HepG2 (cell line): Measurements from ENCODE around the gene A3GALT2. TPM values are rescaled to one million over a fixed set of nuclear protein-coding genes. Genes with fewer than 3 reads are reported as not detected.
A peak's percentile ranks its signal among the peaks of the same experiment; 100 is the strongest.

Source experiments
- AGO1 ChIP-seq: fragments of 200-400 bp; formaldehyde crosslinking; IDR thresholded peaks from 2 replicates; pipeline ENCODE4 v1.6.1; 2017; ENCODE audit warnings: mild to moderate bottlenecking, low read depth, low read length, moderate library complexity; ENCODE audit not compliant: poor library complexity, severe bottlenecking
- ARID2 ChIP-seq: sonication (generic); formaldehyde crosslinking; IDR thresholded peaks from 2 replicates; pipeline ENCODE4 v1.8.1; 2022; ENCODE audit warnings: mild to moderate bottlenecking, missing genetic modification reagents, borderline replicate concordance
- FOXO1 ChIP-seq: sonication (generic); formaldehyde crosslinking; IDR thresholded peaks from 2 replicates; pipeline ENCODE4 v1.4.0; 2020; ENCODE audit warnings: missing genetic modification reagents
- NFE2L2 ChIP-seq: fragments of 150-350 bp; IDR thresholded peaks from 2 replicates; pipeline ENCODE4 v1.6.1; 2014; ENCODE audit warnings: low read length
- PHB2 ChIP-seq: fragments of 450-650 bp; IDR thresholded peaks from 2 replicates; pipeline ENCODE4 v1.6.1; 2018; ENCODE audit not compliant: partially characterized antibody
- RCOR2 ChIP-seq: IDR thresholded peaks from 2 replicates; pipeline ENCODE4 v1.6.1; 2016; ENCODE audit warnings: missing biosample characterization, missing genetic modification reagents
- YEATS4 ChIP-seq: sonication (generic); formaldehyde crosslinking; IDR thresholded peaks from 2 replicates; pipeline ENCODE4 v1.4.0; 2020; ENCODE audit warnings: missing genetic modification reagents, borderline replicate concordance
- ZNF792 ChIP-seq: IDR thresholded peaks from 2 replicates; pipeline ENCODE4 v1.6.1; 2016
- polyA plus RNA-seq, 8 experiments: library from polyadenylated mRNA; depleted of rRNA in 3 of 8; stranded (reverse) in 7 of 8; unstranded in 1 of 8; fragments of >200 nt; fragmentation: Illumina TruSeq in 4 of 8; extraction: Trizol in 4 of 8; gene quantifications; 2 replicates each; pipeline versions ENCODE4 v1.2.1 to v1.2.3, GENCODE V29; 2011 to 2016; ENCODE audit warnings: low read depth in 4 of 8, missing spikeins in 1 of 8, mixed read lengths in 1 of 8; ENCODE audit not compliant: insufficient read depth in 1 of 8
- total RNA-seq, 5 experiments: library from RNA; depleted of rRNA; stranded (reverse); fragments of >200 nt; fragmentation: Illumina TruSeq; extraction: Trizol; gene quantifications; 2 replicates each; pipeline ENCODE4 v1.2.3, GENCODE V29; 2016; ENCODE audit warnings: low read depth in 1 of 5
- TF ChIP-seq, protein P1 (sequence below): sonication (generic); formaldehyde crosslinking; IDR thresholded peaks from 2 replicates; pipeline ENCODE4 v1.4.0; 2020; ENCODE audit warnings: missing genetic modification reagents, borderline replicate concordance
- TF ChIP-seq, protein P2 (sequence below): sonication (generic); formaldehyde crosslinking; conservative IDR thresholded peaks from 2 replicates; pipeline ENCODE4 v1.4.0; 2020; ENCODE audit warnings: missing genetic modification reagents
- TF ChIP-seq, protein P3 (sequence below): sonication (generic); formaldehyde crosslinking; IDR thresholded peaks from 2 replicates; pipeline ENCODE4 v1.4.0; 2020; ENCODE audit warnings: missing genetic modification reagents
- TF ChIP-seq, protein P4 (sequence below): sonication (generic); formaldehyde crosslinking; IDR thresholded peaks from 2 replicates; pipeline ENCODE4 v1.5.1; 2020; ENCODE audit warnings: missing genetic modification reagents, mild to moderate bottlenecking, borderline replicate concordance
- TF ChIP-seq, protein P5 (sequence below): sonication (generic); formaldehyde crosslinking; IDR thresholded peaks from 2 replicates; pipeline ENCODE4 v1.4.0; 2020; ENCODE audit warnings: missing genetic modification reagents
- TF ChIP-seq, protein P6 (sequence below): sonication (generic); formaldehyde crosslinking; IDR thresholded peaks from 2 replicates; pipeline ENCODE4 v1.4.0; 2020; ENCODE audit warnings: missing genetic modification reagents, borderline replicate concordance
- TF ChIP-seq, protein P7 (sequence below): sonication (generic); formaldehyde crosslinking; IDR thresholded peaks from 2 replicates; pipeline ENCODE4 v1.8.1; 2022; ENCODE audit warnings: mild to moderate bottlenecking, missing genetic modification reagents

The A3GALT2 gene
- total and polyA plus RNA-seq, 2 of the 13 experiments (the other 11 are each of a cell fraction or from before 2014, with no cell fraction given): not detected

DNA sequence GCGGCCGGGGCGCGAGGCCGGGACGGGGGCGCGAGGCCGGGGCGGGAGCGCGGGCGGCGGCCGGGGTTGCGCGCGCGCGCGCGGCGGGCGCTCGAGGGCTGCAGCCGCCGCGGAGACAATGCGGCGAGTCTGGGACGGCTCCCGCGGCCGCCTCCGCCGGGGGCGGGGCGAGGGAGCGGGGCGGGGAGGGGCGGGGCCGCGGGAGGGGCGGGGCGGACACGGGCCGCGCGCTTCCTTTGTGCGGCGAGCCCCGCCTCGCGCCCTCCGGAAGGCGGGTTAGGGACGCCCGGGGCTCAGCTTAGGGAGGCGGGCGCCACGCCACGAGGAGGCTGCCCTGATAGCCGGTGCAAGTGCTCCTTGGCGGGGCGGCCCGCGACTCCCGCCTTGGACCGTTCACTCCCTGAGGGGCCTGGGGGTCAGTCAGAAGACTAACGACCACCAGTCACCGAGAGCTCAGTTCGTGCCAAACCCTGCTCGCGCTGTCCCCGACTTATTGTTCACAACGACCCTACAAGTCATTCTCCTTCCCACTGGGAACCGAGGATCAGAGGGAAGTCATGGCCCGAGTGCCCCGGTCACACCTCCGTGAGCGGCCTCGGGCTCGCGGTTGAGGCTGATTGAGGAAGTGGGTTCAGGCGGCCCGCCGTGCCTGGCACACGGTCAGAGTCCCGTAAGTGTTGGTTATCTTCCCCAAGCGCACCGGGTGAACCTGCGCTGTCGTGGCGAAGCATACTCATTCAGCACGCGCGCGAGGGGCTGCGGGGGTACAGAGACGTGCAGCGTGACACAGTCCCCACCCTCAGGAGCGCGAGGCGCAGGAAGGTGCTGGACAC lies 29.1 kb upstream of the A3GALT2 start (continued):
- TF ChIP-seq, protein P1, sequence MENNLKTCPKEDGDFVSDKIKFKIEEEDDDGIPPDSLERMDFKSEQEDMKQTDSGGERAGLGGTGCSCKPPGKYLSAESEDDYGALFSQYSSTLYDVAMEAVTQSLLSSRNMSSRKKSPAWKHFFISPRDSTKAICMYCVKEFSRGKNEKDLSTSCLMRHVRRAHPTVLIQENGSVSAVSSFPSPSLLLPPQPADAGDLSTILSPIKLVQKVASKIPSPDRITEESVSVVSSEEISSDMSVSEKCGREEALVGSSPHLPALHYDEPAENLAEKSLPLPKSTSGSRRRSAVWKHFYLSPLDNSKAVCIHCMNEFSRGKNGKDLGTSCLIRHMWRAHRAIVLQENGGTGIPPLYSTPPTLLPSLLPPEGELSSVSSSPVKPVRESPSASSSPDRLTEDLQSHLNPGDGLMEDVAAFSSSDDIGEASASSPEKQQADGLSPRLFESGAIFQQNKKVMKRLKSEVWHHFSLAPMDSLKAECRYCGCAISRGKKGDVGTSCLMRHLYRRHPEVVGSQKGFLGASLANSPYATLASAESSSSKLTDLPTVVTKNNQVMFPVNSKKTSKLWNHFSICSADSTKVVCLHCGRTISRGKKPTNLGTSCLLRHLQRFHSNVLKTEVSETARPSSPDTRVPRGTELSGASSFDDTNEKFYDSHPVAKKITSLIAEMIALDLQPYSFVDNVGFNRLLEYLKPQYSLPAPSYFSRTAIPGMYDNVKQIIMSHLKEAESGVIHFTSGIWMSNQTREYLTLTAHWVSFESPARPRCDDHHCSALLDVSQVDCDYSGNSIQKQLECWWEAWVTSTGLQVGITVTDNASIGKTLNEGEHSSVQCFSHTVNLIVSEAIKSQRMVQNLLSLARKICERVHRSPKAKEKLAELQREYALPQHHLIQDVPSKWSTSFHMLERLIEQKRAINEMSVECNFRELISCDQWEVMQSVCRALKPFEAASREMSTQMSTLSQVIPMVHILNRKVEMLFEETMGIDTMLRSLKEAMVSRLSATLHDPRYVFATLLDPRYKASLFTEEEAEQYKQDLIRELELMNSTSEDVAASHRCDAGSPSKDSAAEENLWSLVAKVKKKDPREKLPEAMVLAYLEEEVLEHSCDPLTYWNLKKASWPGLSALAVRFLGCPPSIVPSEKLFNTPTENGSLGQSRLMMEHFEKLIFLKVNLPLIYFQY (CRISPR knock-in tag): no peak
- TF ChIP-seq RCOR2: no peak
- TF ChIP-seq, protein P2, sequence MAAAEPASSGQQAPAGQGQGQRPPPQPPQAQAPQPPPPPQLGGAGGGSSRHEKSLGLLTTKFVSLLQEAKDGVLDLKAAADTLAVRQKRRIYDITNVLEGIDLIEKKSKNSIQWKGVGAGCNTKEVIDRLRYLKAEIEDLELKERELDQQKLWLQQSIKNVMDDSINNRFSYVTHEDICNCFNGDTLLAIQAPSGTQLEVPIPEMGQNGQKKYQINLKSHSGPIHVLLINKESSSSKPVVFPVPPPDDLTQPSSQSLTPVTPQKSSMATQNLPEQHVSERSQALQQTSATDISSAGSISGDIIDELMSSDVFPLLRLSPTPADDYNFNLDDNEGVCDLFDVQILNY (CRISPR knock-in tag): no peak
- TF ChIP-seq YEATS4: peak; percentile 79
- TF ChIP-seq ARID2 (CRISPR knock-in tag): peak; percentile 63; the same call in 1 of the 2 replicates
- peak; percentile 34 for TF ChIP-seq AGO1
- TF ChIP-seq ZNF792 (CRISPR knock-in tag): peak; percentile 44; the same call in 1 of the 2 replicates
- 0 out of 2 replicates have a peak, but pooled peaks have one; percentile 31 for TF ChIP-seq FOXO1
- TF ChIP-seq, protein P3, sequence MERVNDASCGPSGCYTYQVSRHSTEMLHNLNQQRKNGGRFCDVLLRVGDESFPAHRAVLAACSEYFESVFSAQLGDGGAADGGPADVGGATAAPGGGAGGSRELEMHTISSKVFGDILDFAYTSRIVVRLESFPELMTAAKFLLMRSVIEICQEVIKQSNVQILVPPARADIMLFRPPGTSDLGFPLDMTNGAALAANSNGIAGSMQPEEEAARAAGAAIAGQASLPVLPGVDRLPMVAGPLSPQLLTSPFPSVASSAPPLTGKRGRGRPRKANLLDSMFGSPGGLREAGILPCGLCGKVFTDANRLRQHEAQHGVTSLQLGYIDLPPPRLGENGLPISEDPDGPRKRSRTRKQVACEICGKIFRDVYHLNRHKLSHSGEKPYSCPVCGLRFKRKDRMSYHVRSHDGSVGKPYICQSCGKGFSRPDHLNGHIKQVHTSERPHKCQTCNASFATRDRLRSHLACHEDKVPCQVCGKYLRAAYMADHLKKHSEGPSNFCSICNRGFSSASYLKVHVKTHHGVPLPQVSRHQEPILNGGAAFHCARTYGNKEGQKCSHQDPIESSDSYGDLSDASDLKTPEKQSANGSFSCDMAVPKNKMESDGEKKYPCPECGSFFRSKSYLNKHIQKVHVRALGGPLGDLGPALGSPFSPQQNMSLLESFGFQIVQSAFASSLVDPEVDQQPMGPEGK (CRISPR knock-in tag): no peak; the same call in none of the 2 replicates
- no peak for TF ChIP-seq PHB2
- TF ChIP-seq, protein P4, sequence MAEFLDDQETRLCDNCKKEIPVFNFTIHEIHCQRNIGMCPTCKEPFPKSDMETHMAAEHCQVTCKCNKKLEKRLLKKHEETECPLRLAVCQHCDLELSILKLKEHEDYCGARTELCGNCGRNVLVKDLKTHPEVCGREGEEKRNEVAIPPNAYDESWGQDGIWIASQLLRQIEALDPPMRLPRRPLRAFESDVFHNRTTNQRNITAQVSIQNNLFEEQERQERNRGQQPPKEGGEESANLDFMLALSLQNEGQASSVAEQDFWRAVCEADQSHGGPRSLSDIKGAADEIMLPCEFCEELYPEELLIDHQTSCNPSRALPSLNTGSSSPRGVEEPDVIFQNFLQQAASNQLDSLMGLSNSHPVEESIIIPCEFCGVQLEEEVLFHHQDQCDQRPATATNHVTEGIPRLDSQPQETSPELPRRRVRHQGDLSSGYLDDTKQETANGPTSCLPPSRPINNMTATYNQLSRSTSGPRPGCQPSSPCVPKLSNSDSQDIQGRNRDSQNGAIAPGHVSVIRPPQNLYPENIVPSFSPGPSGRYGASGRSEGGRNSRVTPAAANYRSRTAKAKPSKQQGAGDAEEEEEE (CRISPR knock-in tag): no peak
- TF ChIP-seq, protein P5, sequence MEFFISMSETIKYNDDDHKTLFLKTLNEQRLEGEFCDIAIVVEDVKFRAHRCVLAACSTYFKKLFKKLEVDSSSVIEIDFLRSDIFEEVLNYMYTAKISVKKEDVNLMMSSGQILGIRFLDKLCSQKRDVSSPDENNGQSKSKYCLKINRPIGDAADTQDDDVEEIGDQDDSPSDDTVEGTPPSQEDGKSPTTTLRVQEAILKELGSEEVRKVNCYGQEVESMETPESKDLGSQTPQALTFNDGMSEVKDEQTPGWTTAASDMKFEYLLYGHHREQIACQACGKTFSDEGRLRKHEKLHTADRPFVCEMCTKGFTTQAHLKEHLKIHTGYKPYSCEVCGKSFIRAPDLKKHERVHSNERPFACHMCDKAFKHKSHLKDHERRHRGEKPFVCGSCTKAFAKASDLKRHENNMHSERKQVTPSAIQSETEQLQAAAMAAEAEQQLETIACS (CRISPR knock-in tag): peak; percentile 60
- TF ChIP-seq, protein P6, sequence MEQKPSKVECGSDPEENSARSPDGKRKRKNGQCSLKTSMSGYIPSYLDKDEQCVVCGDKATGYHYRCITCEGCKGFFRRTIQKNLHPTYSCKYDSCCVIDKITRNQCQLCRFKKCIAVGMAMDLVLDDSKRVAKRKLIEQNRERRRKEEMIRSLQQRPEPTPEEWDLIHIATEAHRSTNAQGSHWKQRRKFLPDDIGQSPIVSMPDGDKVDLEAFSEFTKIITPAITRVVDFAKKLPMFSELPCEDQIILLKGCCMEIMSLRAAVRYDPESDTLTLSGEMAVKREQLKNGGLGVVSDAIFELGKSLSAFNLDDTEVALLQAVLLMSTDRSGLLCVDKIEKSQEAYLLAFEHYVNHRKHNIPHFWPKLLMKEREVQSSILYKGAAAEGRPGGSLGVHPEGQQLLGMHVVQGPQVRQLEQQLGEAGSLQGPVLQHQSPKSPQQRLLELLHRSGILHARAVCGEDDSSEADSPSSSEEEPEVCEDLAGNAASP: 0 out of 2 replicates have a peak, but pooled peaks have one; percentile 36
- TF ChIP-seq NFE2L2: no peak
- TF ChIP-seq, protein P7, sequence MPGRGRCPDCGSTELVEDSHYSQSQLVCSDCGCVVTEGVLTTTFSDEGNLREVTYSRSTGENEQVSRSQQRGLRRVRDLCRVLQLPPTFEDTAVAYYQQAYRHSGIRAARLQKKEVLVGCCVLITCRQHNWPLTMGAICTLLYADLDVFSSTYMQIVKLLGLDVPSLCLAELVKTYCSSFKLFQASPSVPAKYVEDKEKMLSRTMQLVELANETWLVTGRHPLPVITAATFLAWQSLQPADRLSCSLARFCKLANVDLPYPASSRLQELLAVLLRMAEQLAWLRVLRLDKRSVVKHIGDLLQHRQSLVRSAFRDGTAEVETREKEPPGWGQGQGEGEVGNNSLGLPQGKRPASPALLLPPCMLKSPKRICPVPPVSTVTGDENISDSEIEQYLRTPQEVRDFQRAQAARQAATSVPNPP (CRISPR knock-in tag): 0 out of 2 replicates have a peak, but pooled peaks have one; percentile 48
